ENCODE measurements around the gene STUM. TPM values are rescaled to one million over a fixed set of nuclear protein-coding genes. Genes with fewer than 3 reads are reported as not detected.

STUM gene
- total and polyA plus RNA-seq, 2 donors (not counting 1 experiment from before 2014, with no cell fraction given) = 0.01 TPM; not detected in 1

DNA sequence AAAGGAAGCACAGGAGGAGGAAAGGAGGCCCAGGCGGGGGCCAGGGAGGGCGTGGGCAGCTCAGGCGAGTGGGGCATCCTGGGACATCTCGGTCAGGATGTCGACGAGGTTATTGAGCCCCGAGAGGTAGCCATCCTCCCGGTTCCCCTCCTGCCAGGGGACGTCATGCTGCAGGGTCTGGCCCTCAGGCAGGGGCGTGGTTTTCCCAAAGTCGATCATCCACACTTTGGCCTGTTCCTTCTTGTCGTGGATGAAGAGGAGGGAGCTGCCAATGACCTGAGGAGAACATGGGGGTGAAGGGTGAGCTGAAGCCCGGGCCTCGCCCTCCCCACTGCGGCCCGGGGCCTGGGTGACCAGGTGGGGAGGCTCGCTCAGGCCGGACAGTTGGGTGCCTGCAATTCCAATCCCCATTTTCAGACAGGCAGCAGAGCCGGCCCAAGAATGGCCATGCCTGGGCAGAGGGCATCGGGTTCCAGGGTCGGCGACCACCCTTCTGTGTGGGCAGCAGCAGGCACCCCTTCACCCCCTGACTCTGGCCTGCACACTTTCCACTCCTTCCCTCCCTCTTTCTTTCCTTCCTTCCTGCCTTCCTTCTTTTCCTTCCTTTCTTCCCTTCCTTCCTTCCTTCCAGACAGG lies 86.2 kb downstream of the STUM start:
- no peaks in the 10 kb centered on the region for H3K79me2 ChIP-seq (ENCODE audit: control insufficient read depth, insufficient read depth, low read length)
- no peaks in the 10 kb centered on the region for H3K27me3 ChIP-seq (ENCODE audit: control insufficient read depth, insufficient read depth, low read length)
- H3K9me3 ChIP-seq (ENCODE audit: control insufficient read depth, insufficient read depth, low read depth, low read length) = no peaks in the 10 kb centered on the region
- no peak overlapping the region for H2AFZ ChIP-seq (ENCODE audit: low read length)
- TF ChIP-seq EZH2 (IDR thresholded peaks at IDR 0.05; ENCODE audit: low read length, missing control alignments) = no peak
- TF ChIP-seq, protein P1, sequence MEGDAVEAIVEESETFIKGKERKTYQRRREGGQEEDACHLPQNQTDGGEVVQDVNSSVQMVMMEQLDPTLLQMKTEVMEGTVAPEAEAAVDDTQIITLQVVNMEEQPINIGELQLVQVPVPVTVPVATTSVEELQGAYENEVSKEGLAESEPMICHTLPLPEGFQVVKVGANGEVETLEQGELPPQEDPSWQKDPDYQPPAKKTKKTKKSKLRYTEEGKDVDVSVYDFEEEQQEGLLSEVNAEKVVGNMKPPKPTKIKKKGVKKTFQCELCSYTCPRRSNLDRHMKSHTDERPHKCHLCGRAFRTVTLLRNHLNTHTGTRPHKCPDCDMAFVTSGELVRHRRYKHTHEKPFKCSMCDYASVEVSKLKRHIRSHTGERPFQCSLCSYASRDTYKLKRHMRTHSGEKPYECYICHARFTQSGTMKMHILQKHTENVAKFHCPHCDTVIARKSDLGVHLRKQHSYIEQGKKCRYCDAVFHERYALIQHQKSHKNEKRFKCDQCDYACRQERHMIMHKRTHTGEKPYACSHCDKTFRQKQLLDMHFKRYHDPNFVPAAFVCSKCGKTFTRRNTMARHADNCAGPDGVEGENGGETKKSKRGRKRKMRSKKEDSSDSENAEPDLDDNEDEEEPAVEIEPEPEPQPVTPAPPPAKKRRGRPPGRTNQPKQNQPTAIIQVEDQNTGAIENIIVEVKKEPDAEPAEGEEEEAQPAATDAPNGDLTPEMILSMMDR (conservative IDR thresholded peaks at IDR 0.05 in 1 of 2, IDR thresholded peaks at IDR 0.05 in 1 of 2; ENCODE audit: low read depth in 1 of 2, low read length in 2 of 2) = no peak
- H3K4me2 ChIP-seq (ENCODE audit: extremely low read depth, insufficient read depth, low read length) = no peak overlapping the region
- no peak overlapping the region for H3K4me3 ChIP-seq (replicated peaks in 1 of 4; ENCODE audit: control extremely low read depth in 1 of 4, insufficient read depth in 1 of 4, low read depth in 3 of 4, low read length in 4 of 4)
- H3K27ac ChIP-seq (ENCODE audit: insufficient read depth, low read length) = no peak overlapping the region
- peaks cover 6% of the 10 kb centered on the region for H3K36me3 ChIP-seq (ENCODE audit: control insufficient read depth, insufficient read depth, low read length)
- H3K9ac ChIP-seq (ENCODE audit: insufficient read depth, low read length) = no peak overlapping the region
- no peaks in the 10 kb centered on the region for H4K20me1 ChIP-seq (ENCODE audit: control insufficient read depth, extremely low read depth, insufficient read depth, low read length)
- H3K4me1 ChIP-seq (ENCODE audit: control insufficient read depth, extremely low read depth, insufficient read depth, low read length) = peaks cover 2% of the 10 kb centered on the region
- DNase-seq (ENCODE audit: low read depth in 2 of 2) = no peak

- Histone ChIP-seq H3K4me2 (ENCODE audit: extremely low read depth, insufficient read depth, low read length) (no peak overlapping the region), H3K9ac (ENCODE audit: insufficient read depth, low read length) (no peak overlapping the region), H3K27me3 (ENCODE audit: control insufficient read depth, insufficient read depth, low read length) (no peaks in the 10 kb centered on the region), H2AFZ (ENCODE audit: low read length) (no peak overlapping the region), H3K4me3 (replicated peaks in 1 of 4; ENCODE audit: control extremely low read depth in 1 of 4, insufficient read depth in 1 of 4, low read depth in 3 of 4, low read length in 4 of 4) (no peak overlapping the region), H4K20me1 (ENCODE audit: control insufficient read depth, extremely low read depth, insufficient read depth, low read length) (no peaks in the 10 kb centered on the region), H3K9me3 (ENCODE audit: control insufficient read depth, insufficient read depth, low read depth, low read length) (no peaks in the 10 kb centered on the region), H3K4me1 (ENCODE audit: control insufficient read depth, extremely low read depth, insufficient read depth, low read length) (peaks cover 2% of the 10 kb centered on the region), H3K79me2 (ENCODE audit: control insufficient read depth, insufficient read depth, low read length) (no peaks in the 10 kb centered on the region), H3K36me3 (ENCODE audit: control insufficient read depth, insufficient read depth, low read length) (peaks cover 6% of the 10 kb centered on the region), H3K27ac (ENCODE audit: insufficient read depth, low read length) (no peak overlapping the region)
- TF ChIP-seq EZH2 (IDR thresholded peaks at IDR 0.05; ENCODE audit: low read length, missing control alignments) = no peak
- TF ChIP-seq, protein P1 (conservative IDR thresholded peaks at IDR 0.05 in 1 of 2, IDR thresholded peaks at IDR 0.05 in 1 of 2; ENCODE audit: low read depth in 1 of 2, low read length in 2 of 2) = no peak
- no peak for DNase-seq (ENCODE audit: low read depth in 2 of 2)
These were observed 86.9 kb downstream of the STUM start for GRCh38 chr1:226635456-226635941.

- Histone ChIP-seq H3K36me3 (ENCODE audit: control insufficient read depth, insufficient read depth, low read length) (peaks cover 6% of the 10 kb centered on the region), H2AFZ (ENCODE audit: low read length) (no peak overlapping the region), H3K9me3 (ENCODE audit: control insufficient read depth, insufficient read depth, low read depth, low read length) (no peaks in the 10 kb centered on the region), H3K27ac (ENCODE audit: insufficient read depth, low read length) (no peak overlapping the region), H3K4me1 (ENCODE audit: control insufficient read depth, extremely low read depth, insufficient read depth, low read length) (peaks cover 2% of the 10 kb centered on the region), H3K27me3 (ENCODE audit: control insufficient read depth, insufficient read depth, low read length) (no peaks in the 10 kb centered on the region), H3K79me2 (ENCODE audit: control insufficient read depth, insufficient read depth, low read length) (no peaks in the 10 kb centered on the region), H3K4me3 (replicated peaks in 1 of 4; ENCODE audit: control extremely low read depth in 1 of 4, insufficient read depth in 1 of 4, low read depth in 3 of 4, low read length in 4 of 4) (no peak overlapping the region), H4K20me1 (ENCODE audit: control insufficient read depth, extremely low read depth, insufficient read depth, low read length) (no peaks in the 10 kb centered on the region), H3K9ac (ENCODE audit: insufficient read depth, low read length) (no peak overlapping the region), H3K4me2 (ENCODE audit: extremely low read depth, insufficient read depth, low read length) (no peak overlapping the region)
- no peak for TF ChIP-seq EZH2 (IDR thresholded peaks at IDR 0.05; ENCODE audit: low read length, missing control alignments)
- TF ChIP-seq, protein P1 (conservative IDR thresholded peaks at IDR 0.05 in 1 of 2, IDR thresholded peaks at IDR 0.05 in 1 of 2; ENCODE audit: low read depth in 1 of 2, low read length in 2 of 2) = no peak
- DNase-seq (ENCODE audit: low read depth in 2 of 2) = no peak
These were observed 88.2 kb downstream of the STUM start for GRCh38 chr1:226636847-226637096.

Data from fibroblast of lung (primary cell).